MM.1S (cell line): ENCODE measurements around the gene PFDN1.

Source experiments
- CTCF ChIP-seq: fragments of 300-600 bp; sonication (generic); IDR thresholded peaks from 2 replicates; pipeline ENCODE4 v1.5.1; 2016; ENCODE audit warnings: antibody characterized with exemption, low read length, mixed read lengths
- EZH2 ChIP-seq: fragments of 300-600 bp; sonication (generic); optimal IDR thresholded peaks from 2 replicates; pipeline ENCODE3; 2017; ENCODE audit warnings: low read depth, mild to moderate bottlenecking, antibody characterized with exemption, low read length, mixed read lengths
- EZH2phosphoT487 ChIP-seq: fragments of 300-600 bp; sonication (generic); IDR thresholded peaks from 2 replicates; pipeline ENCODE4 v1.6.1; 2018; ENCODE audit warnings: antibody characterized with exemption, low read length

DNA sequence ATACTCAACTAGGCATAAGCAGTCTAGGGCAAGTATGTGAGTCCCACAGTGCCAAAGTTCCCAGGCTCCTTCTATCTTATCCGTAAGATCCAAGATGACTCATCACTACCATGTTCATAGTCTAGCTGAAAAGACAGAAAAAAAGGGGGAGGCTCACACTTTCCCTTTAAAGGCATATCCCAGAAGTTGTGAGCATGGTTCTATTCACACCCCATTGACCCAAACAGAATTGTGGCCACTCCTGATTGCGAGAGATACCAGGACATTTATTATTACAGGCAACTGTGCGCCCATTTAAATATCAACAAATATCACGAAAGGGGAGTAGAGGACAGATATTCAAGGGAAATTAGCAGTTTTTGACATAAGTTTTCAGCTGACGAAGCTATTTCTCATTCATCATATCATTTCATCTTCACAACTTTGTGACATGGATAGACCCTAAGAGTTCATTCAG lies 8.1 kb upstream of the PFDN1 start:
- TF ChIP-seq CTCF (no peak), EZH2 (no peak), EZH2phosphoT487 (no peak)
